HCT116 (cell line): ENCODE data around the gene MCAT. TPM values are rescaled to one million over a fixed set of nuclear protein-coding genes. Genes with fewer than 3 reads are reported as not detected.

ENCODE experiments used
- ATAC-seq: fragments of 200-7000 bp; cut with Tn5 transposase; 2 replicates; pipeline ENCODE4 v1.9.1; 2020; ENCODE audit warnings: mild to moderate bottlenecking, moderate library complexity
- BruUV-seq: library from RNA; stranded (reverse); fragments of 400-500 nt; replicated peaks from 2 replicates; lab custom pipeline; 2021; lab: Mats Ljungman, UMichigan
- CTCF ChIA-PET: fragments of 300-600 bp; sonication (Branson Sonifier 250); formaldehyde crosslinking; loops from one replicate; lab custom pipeline; 2021; ENCODE audit warnings: antibody characterized with exemption; lab: Charles Lee
- POLR2A ChIA-PET: fragments of 300-600, 350-600 bp; sonication (Branson Sonifier 250); formaldehyde crosslinking; loops from one replicate; lab custom pipeline; 2021; ENCODE audit warnings: antibody characterized with exemption; lab: Charles Lee
- RAD21 ChIA-PET, 2 experiments: fragments of 300-600 bp; sonication (Branson Sonifier 250); formaldehyde crosslinking; loops; one replicate each; lab custom pipeline; 2023; ENCODE audit warnings: low total read pairs in 2 of 2; ENCODE audit not compliant: uncharacterized antibody in 2 of 2, unreplicated experiment in 2 of 2, low non-redundant PET in 1 of 2; lab: Charles Lee
- DNase-seq: peaks from one replicate; pipeline ENCODE4 v3.0.0-alpha.2; 2010; ENCODE audit warnings: low read depth, low spot score
- H2AFZ ChIP-seq: fragments of 200-600 bp; shearing (Covaris generic), sonication (generic); 2 replicates; pipeline ENCODE4 v1.6.1; 2017; ENCODE audit warnings: low read depth, mixed run types, mixed read lengths, antibody characterized with exemption, low read length; ENCODE audit not compliant: poor library complexity, severe bottlenecking
- H3K27ac ChIP-seq: 2 replicates; pipeline ENCODE4 v1.5.1; 2012; ENCODE audit warnings: low read depth, low read length
- H3K27me3 ChIP-seq: fragments of 200-600 bp; sonication (generic); 2 replicates; pipeline ENCODE4 v1.6.1; 2016; ENCODE audit warnings: mixed run types, low read length, mixed read lengths; ENCODE audit not compliant: insufficient read depth
- H3K36me3 ChIP-seq, 2 experiments: fragments of 200-500 bp in 1 of 2; fragments of 200-600 bp in 1 of 2; sonication (Bioruptor generic) in 1 of 2; sonication (generic) in 1 of 2; 2 replicates each; pipeline versions ENCODE4 v1.5.1 to v1.6.1; 2014 to 2016; ENCODE audit warnings: low read length in 2 of 2, inconsistent platforms in 1 of 2, mixed read lengths in 1 of 2, mixed run types in 1 of 2; ENCODE audit not compliant: insufficient read depth in 2 of 2, control insufficient read depth in 1 of 2
- H3K4me1 ChIP-seq, 2 experiments: fragments of 200-600 bp in 1 of 2; sonication (generic) in 1 of 2; 2 replicates each; pipeline versions ENCODE4 v1.5.1 to v1.6.1; 2012 to 2017; ENCODE audit warnings: low read length in 2 of 2, inconsistent platforms in 1 of 2, mild to moderate bottlenecking in 1 of 2, mixed read lengths in 1 of 2, mixed run types in 1 of 2, moderate library complexity in 1 of 2; ENCODE audit not compliant: insufficient read depth in 2 of 2, control insufficient read depth in 1 of 2
- H3K4me2 ChIP-seq: fragments of 200-600 bp; sonication (generic); 2 replicates; pipeline ENCODE4 v1.6.1; 2017; ENCODE audit warnings: mixed run types, low read length, mixed read lengths
- H3K4me3 ChIP-seq, 2 experiments: fragments of 200-600 bp in 1 of 2; sonication (generic) in 1 of 2; replicated peaks in 1 of 2; 2 replicates each; pipeline ENCODE4 v1.5.1; 2011 to 2016; ENCODE audit warnings: low read length in 2 of 2, control low read depth in 1 of 2, low read depth in 1 of 2, mild to moderate bottlenecking in 1 of 2, mixed read lengths in 1 of 2, mixed run types in 1 of 2
- H3K79me2 ChIP-seq: fragments of 200-600 bp; sonication (generic); 2 replicates; pipeline ENCODE4 v1.6.1; 2017; ENCODE audit warnings: mild to moderate bottlenecking, mixed run types, low read length, moderate library complexity, mixed read lengths; ENCODE audit not compliant: insufficient read depth
- H3K9ac ChIP-seq: fragments of 200-600 bp; sonication (generic); 2 replicates; pipeline ENCODE4 v1.6.1; 2016; ENCODE audit warnings: low read length, mixed read lengths
- H3K9me2 ChIP-seq: fragments of 200-600 bp; sonication (generic), shearing (Covaris generic); 2 replicates; pipeline ENCODE4 v1.6.1; 2017; ENCODE audit warnings: mixed run types, mild to moderate bottlenecking, moderate library complexity; ENCODE audit not compliant: insufficient read depth
- H3K9me3 ChIP-seq, 2 experiments: fragments of 200-500 bp in 1 of 2; fragments of 200-600 bp in 1 of 2; sonication (Bioruptor generic) in 1 of 2; sonication (generic) in 1 of 2; 2 replicates each; pipeline ENCODE4 v1.6.1; 2014 to 2017; ENCODE audit warnings: low read length in 2 of 2, mixed read lengths in 2 of 2, inconsistent platforms in 1 of 2, low read depth in 1 of 2, mild to moderate bottlenecking in 1 of 2, mixed run types in 1 of 2, moderate library complexity in 1 of 2; ENCODE audit not compliant: control insufficient read depth in 1 of 2, insufficient read depth in 1 of 2
- H4K20me1 ChIP-seq: fragments of 200-600 bp; sonication (generic), shearing (Covaris generic); 2 replicates; pipeline ENCODE4 v1.6.1; 2017; ENCODE audit warnings: mixed run types, mild to moderate bottlenecking, moderate library complexity; ENCODE audit not compliant: insufficient read depth
- ATF3 ChIP-seq: IDR thresholded peaks from 2 replicates; pipeline ENCODE4 v1.6.1; 2012
- CBX3 ChIP-seq: IDR thresholded peaks from 2 replicates; pipeline ENCODE4 v1.6.1; 2012; ENCODE audit warnings: low read depth
- EZH2 ChIP-seq: fragments of 200-600 bp; sonication (generic); IDR thresholded peaks from 2 replicates; pipeline ENCODE4 v1.6.1; 2017; ENCODE audit warnings: antibody characterized with exemption, mixed run types
- EZH2phosphoT487 ChIP-seq: fragments of 200-600 bp; IDR thresholded peaks from 2 replicates; pipeline ENCODE4 v1.6.1; 2018; ENCODE audit warnings: antibody characterized with exemption, borderline replicate concordance
- POLR2A ChIP-seq: IDR thresholded peaks from 2 replicates; pipeline ENCODE4 v1.7.0; 2011; ENCODE audit warnings: borderline replicate concordance; ENCODE audit not compliant: insufficient read depth, insufficient read length; ENCODE audit errors: extremely low read depth
- POLR2AphosphoS5 ChIP-seq: IDR thresholded peaks from 2 replicates; pipeline ENCODE4 v1.6.1; 2011; ENCODE audit warnings: mild to moderate bottlenecking, low read depth, low read length, moderate library complexity
- SIN3A ChIP-seq: IDR thresholded peaks from 2 replicates; pipeline ENCODE4 v1.6.1; 2012; ENCODE audit warnings: low read depth
- SRF ChIP-seq: IDR thresholded peaks from 2 replicates; pipeline ENCODE4 v1.6.1; 2012; ENCODE audit warnings: low read depth
- TCF7L2 ChIP-seq: IDR thresholded peaks from 2 replicates; pipeline ENCODE4 v1.7.0; 2011; ENCODE audit warnings: borderline replicate concordance, inconsistent platforms; ENCODE audit not compliant: insufficient read depth, insufficient read length; ENCODE audit errors: extremely low read depth
- ZBTB33 ChIP-seq: IDR thresholded peaks from 2 replicates; pipeline ENCODE4 v1.6.1; 2011; ENCODE audit warnings: mild to moderate bottlenecking, low read length, moderate library complexity; ENCODE audit not compliant: insufficient replicate concordance; ENCODE audit errors: extremely low read depth
- ZFX ChIP-seq: fragments of 450-650 bp; IDR thresholded peaks from 2 replicates; pipeline ENCODE4 v1.6.1; 2017
- intact Hi-C: fragments of 100-400 bp; cut with micrococcal nuclease; formaldehyde crosslinking; loops from 2 replicates; pipeline ENCODE4 v1.10.0; 2022
- total RNA-seq: library from RNA; stranded (reverse); gene quantifications from one replicate; pipeline ENCODE4 v1.2.1, GENCODE V29; 2021; ENCODE audit not compliant: unreplicated experiment
- TF ChIP-seq, protein P1 (sequence below): IDR thresholded peaks from 2 replicates; pipeline ENCODE4 v1.6.1; 2012; ENCODE audit warnings: low read depth

The MCAT gene
- total RNA-seq, 1 experiment from 2014 or later: 34.8 TPM

GRCh38 chr22:43148581-43148980 is 5.4 kb upstream of the MCAT start:
- H3K79me2 ChIP-seq: peaks cover 19% of the 10 kb centered on the region
- no peak overlapping the region for H3K9ac ChIP-seq
- TF ChIP-seq SRF (no peak), CBX3 (no peak), EZH2phosphoT487 (no peak), POLR2A (no peak), EZH2 (no peak), POLR2AphosphoS5 (no peak), ZBTB33 (no peak), TCF7L2 (no peak), ATF3 (no peak), SIN3A (no peak), ZFX (no peak)
- TF ChIP-seq, protein P1, sequence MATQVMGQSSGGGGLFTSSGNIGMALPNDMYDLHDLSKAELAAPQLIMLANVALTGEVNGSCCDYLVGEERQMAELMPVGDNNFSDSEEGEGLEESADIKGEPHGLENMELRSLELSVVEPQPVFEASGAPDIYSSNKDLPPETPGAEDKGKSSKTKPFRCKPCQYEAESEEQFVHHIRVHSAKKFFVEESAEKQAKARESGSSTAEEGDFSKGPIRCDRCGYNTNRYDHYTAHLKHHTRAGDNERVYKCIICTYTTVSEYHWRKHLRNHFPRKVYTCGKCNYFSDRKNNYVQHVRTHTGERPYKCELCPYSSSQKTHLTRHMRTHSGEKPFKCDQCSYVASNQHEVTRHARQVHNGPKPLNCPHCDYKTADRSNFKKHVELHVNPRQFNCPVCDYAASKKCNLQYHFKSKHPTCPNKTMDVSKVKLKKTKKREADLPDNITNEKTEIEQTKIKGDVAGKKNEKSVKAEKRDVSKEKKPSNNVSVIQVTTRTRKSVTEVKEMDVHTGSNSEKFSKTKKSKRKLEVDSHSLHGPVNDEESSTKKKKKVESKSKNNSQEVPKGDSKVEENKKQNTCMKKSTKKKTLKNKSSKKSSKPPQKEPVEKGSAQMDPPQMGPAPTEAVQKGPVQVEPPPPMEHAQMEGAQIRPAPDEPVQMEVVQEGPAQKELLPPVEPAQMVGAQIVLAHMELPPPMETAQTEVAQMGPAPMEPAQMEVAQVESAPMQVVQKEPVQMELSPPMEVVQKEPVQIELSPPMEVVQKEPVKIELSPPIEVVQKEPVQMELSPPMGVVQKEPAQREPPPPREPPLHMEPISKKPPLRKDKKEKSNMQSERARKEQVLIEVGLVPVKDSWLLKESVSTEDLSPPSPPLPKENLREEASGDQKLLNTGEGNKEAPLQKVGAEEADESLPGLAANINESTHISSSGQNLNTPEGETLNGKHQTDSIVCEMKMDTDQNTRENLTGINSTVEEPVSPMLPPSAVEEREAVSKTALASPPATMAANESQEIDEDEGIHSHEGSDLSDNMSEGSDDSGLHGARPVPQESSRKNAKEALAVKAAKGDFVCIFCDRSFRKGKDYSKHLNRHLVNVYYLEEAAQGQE: no peak
- ATAC-seq (no peak), DNase-seq (no peak)
- CTCF ChIA-PET: no interaction called here
- intact Hi-C loops: no loop called here
- no peak overlapping the region for H3K27ac ChIP-seq
- no peaks in the 10 kb centered on the region for H3K27me3 ChIP-seq
- POLR2A ChIA-PET: interaction anchor here (0.7 kb wide), 1 partner anchor 534 kb away, joined by 3 read pairs; the partner anchor contains the start of gene POLDIP3
- no peak overlapping the region for H2AFZ ChIP-seq
- H3K4me2 ChIP-seq: no peak overlapping the region
- no peaks in the 10 kb centered on the region for H4K20me1 ChIP-seq
- H3K36me3 ChIP-seq: no peaks in the 10 kb centered on the region
- RAD21 ChIA-PET: no interaction called here
- H3K4me3 ChIP-seq: no peak overlapping the region
- no TSS peak for BruUV-seq
- no peaks in the 10 kb centered on the region for H3K9me3 ChIP-seq
- H3K9me2 ChIP-seq: no peaks in the 10 kb centered on the region
- H3K4me1 ChIP-seq: peaks cover 9 to 30% of the 10 kb centered on the region in 2 experiments; a peak in 3 of 4 replicates
